Erythroblast (primary cell): ENCODE results near the gene MIA3.

Experiments used
- DNase-seq, 2 experiments: peaks; one replicate each; lab custom pipeline; 2025; lab: John Stamatoyannopoulos, UW
- GATA1 ChIP-seq: IDR thresholded peaks from 2 replicates; pipeline ENCODE4 v1.6.1; 2011; ENCODE audit warnings: low read depth, mild to moderate bottlenecking, control low read depth, low read length, moderate library complexity
- POLR2A ChIP-seq: IDR thresholded peaks from 2 replicates; pipeline ENCODE4 v1.6.1; 2011; ENCODE audit warnings: mild to moderate bottlenecking, low read length

Gene MIA3

DNA sequence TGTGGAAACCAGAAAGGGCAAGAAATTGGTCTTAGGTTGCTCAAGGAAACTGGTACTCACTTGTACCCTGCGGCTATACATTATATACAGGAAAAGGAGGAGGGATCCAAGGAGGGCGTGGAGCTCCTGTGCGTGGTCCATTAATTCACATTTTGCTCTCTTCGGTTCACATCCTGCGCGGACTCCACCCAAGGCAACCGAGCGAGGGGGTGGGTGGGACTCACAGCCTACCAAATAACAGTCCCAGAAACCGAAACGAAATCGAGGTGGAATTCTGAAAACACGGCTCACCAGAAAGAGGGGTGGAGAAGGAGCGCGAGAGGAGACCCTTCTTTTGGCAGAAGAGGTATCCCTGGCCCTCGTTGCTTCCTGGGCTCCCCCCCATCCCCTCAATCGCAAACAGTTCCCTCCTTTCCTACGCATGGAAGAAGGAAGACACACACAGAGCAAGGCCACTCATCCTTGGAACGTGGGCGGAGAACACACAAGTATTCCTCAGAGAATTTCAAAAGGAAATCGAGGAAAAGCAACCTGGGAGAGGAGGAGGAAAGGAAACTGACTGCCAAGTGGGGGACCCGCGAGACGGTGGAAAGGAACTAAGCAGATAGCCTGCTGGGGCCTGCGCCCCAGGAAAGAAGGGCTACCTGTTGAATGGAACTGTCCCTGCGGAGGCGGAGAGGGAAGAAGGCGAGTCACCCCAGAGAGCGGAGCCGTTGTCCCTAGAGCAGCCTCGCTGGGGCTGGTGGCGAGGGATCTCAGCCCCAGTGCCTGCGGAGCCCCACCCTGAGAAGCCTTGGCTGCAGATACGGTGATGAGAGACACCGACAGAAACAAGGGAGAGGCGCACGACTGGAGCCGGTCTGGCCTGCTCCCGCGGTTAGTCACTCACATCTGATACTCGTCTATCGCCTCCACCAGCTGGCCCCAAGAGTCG lies 93.7 kb downstream of the MIA3 start:
- TF ChIP-seq GATA1 (no peak), POLR2A (peak; percentile 32)
- peak; percentile 95 to 96 for DNase-seq

DNA sequence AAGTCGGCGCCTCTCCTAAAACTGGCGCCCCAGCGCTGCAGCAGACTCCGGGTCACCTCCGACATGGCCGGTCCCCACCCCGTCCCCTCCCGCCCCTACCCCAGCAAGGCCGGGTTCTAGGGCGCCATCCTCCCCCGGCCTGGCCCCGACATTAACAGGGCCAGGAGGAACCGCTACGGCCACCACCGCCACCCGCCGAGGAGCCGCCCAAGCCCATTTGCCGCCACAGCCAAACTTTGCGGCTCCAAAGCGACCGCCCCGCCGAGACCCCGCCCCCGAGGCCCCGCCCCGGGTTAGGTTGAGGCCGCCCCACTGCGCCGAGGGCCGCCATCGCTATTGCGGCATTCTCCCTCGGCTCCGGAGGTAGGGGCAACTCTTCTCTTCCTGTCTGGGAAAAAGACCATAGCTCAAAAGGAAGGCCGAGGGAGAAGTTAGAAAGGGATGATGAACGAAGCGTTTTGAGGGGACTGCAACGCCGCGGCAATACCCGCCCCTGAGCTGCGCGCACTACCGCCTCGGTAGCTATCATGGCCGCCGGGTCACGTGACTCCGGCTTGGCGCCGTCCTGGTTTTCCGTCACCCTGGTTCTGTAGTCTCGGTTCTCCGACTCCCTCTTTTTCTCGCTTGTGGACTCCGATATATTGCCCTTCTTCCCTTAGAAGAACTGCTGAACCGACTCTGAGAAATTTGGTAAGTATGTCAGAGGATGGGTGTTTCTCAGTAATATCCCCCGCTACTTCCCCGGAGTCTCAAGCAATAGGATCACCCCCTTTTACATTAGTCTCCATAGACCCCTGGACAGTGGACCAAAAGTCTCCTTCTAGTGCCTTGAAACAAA lies 94.6 kb downstream of the MIA3 start, which contains the start of the genes AIDA and BROX:
Gene AIDA, minus strand, starts transcription at position 239 of the 838 bp plus-strand sequence. Its CDS starts 174 bp downstream, at position 65.
Gene BROX, plus strand, starts transcription at position 312 of the 838 bp plus-strand sequence. CDS start 3,136 bp downstream, outside the sequence.
- peak; percentile 92 to 96 for DNase-seq
- TF ChIP-seq GATA1 (no peak), POLR2A (no peak)

GRCh38 chr1:222713091-222713961 lies 95.4 kb downstream of the MIA3 start:
- TF ChIP-seq GATA1 (no peak), POLR2A (peak; percentile 90)
- peak; percentile 95 to 96 for DNase-seq

DNA sequence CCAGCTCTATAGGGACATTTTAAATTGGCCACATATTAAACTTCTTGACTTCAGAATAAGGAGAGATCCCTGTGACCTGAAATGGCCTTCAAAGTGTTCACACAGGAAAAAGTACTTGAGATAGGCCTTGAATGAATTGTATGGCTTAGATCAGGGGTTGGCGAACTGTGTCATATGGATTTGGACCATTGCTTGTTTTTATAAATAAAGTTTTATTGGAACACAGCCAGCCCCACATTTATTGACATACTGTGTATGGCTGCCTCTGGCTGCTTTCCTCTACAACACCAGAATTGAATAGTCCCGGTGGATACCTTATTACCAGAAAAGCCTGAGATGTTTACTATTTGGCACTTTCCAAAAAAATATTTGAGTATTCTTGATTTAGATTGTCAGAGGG lies 98.5 kb downstream of the MIA3 start:
- no peak for TF ChIP-seq GATA1
- no peak for TF ChIP-seq POLR2A
- no peak for DNase-seq
